ENCODE data around the gene SOX10.

The SOX10 gene

GRCh38 chr22:38029370-38029769 is 45.0 kb upstream of the SOX10 start:
- TF ChIP-seq CTCF (IDR thresholded peaks at IDR 0.05; ENCODE audit: extremely low read depth, missing control alignments): no peak
- DNase-seq (ENCODE audit: low spot score): no peak

GRCh38 chr22:38028344-38029130 is 44.2 kb upstream of the SOX10 start:
- TF ChIP-seq CTCF (IDR thresholded peaks at IDR 0.05; ENCODE audit: extremely low read depth, missing control alignments): no peak
- DNase-seq (ENCODE audit: low spot score): no peak

DNA sequence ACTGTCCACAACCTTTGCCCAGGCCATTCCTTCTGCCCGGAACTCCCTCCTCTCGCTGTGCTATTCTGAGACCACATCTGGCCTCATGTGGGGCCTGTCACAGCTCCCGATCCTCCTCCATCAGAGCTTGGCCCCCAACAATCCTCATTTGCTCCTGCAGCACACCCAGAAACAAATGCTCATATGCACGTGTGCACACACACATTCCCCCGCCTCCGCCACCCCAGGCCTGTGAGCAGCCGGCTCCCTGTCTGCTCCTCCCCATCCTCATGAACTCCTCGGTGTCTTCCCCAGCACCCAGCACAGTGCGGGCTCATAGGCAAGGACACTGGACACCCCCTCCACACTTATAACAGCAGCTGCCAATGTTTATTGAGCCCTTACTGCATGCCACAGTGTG is 43.1 kb upstream of the SOX10 start:
- TF ChIP-seq CTCF (IDR thresholded peaks at IDR 0.05; ENCODE audit: extremely low read depth, missing control alignments): no peak
- DNase-seq (ENCODE audit: low spot score): no peak

DNA sequence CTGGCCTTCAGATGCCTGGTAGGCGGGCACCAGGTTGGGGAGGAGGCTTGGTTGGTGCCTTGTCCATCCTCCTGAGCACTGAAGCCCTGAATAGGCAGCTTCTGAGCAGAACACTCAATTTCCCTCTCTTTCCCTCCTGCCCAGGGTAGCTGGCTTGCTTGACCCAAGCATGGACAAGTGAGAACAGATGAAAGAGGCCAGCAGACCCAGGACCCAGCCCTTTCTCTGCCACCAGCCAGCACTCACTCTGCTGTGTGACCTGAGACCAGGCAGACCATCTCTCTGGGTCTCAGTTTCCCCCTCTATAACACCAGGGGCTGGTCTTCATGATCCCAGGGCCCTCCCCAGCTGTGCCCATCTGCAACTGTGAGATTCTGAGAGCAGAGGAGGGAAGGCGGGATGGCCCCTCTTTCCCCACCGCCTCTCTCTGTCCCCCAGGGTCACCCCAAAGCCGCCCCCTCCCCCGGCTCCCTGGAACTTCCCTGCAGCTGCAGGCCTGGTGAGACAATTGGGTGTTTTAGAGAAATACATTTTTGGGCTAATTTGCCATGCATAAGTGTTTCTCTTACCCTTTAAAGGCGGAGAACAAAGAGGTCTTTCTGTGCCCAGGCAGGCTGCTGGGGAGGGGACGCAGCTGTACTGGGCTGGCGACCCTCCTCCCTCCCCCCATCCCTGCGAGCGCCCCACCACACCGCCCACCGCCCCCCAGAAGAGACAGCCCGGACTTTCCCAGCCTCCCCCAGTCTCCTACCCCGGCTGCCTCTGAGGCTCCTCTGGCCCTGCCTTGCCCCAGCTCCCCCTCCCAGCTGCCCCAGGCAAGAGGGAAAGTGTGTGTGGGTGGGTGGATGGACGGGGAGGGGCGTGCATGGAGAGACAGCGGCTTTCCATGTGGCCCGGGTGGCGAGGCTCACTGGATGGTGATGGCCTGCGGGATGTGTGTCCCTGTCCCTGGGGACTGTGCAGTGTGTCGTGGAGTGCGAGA is 42.1 kb upstream of the SOX10 start:
- no peak for DNase-seq (ENCODE audit: low spot score)
- TF ChIP-seq CTCF (IDR thresholded peaks at IDR 0.05; ENCODE audit: extremely low read depth, missing control alignments): no peak

DNA sequence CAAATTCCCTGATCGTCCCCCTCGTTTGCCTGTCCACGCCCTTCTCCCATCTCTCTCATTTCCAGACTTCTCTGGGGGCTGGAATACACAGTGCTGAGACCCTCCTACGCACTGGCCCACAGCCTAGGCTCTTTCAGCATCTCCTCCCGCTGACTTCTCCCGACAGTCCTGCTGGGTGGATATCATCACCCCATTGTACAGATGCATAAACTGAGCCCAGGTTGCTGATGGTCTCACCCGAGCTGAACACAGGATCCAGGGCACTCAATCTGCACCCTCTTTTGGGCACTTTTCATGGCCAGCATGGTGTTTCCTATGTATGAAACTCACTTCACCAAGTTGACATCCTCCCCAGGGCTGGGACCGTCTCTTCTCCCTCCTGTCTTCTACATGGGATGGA is 41.2 kb upstream of the SOX10 start:
- DNase-seq (ENCODE audit: low spot score): no peak
- TF ChIP-seq CTCF (IDR thresholded peaks at IDR 0.05; ENCODE audit: extremely low read depth, missing control alignments): no peak

GRCh38 chr22:38023045-38023444 is 38.7 kb upstream of the SOX10 start:
- no peak for DNase-seq (ENCODE audit: low spot score)
- TF ChIP-seq CTCF (IDR thresholded peaks at IDR 0.05; ENCODE audit: extremely low read depth, missing control alignments): no peak

DNA sequence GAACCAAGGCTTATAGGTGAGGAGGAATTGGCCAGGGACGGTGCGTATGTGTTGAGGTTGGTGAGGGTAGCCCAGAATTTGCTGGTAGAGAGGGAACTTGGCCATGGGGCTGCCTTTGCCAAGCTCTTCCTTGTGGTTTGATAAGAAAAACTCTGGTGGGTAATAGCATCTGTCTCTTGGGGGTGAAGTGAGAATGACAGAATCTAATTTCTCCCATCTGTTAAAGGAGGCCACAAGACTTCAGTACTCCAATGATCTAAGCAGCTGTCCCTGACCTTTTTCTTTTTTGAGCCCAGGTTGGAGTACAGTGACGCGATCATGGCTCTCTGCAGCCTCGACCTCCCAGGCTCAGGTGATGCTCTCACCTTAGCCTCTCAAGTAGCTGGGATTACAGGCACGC is 36.9 kb upstream of the SOX10 start:
- no peak for TF ChIP-seq CTCF (IDR thresholded peaks at IDR 0.05; ENCODE audit: extremely low read depth, missing control alignments)
- DNase-seq (ENCODE audit: low spot score): no peak

Measured in GM20000 (cell line).